Measurements from ENCODE around the gene HSF2BP. TPM values are rescaled to one million over a fixed set of nuclear protein-coding genes. Genes with fewer than 3 reads are reported as not detected.

HSF2BP gene
- polyA plus RNA-seq, 1 of the 3 experiments (the other 2 are of a cell fraction) = 1.1 TPM

GRCh38 chr21:43690346-43690745 lies 31.1 kb upstream of the HSF2BP start (continued):
- no peak for TF ChIP-seq USF1 (IDR thresholded peaks at IDR 0.05; ENCODE audit: borderline replicate concordance, low read depth)
- TF ChIP-seq NRF1 (IDR thresholded peaks at IDR 0.05; ENCODE audit: low read depth, low read length) = no peak
- no peak for TF ChIP-seq PBX3 (IDR thresholded peaks at IDR 0.05)
- TF ChIP-seq USF2 (IDR thresholded peaks at IDR 0.05; ENCODE audit: borderline replicate concordance, low read depth, low read length) = no peak

GRCh38 chr21:43689556-43690337 lies 30.5 kb upstream of the HSF2BP start:
- H3K9ac ChIP-seq = no peak overlapping the region
- no peak overlapping the region for H2AFZ ChIP-seq (ENCODE audit: low read depth)
- no peaks in the 10 kb centered on the region for H3F3A ChIP-seq (replicated peaks; ENCODE audit: insufficient read depth)
- no peak overlapping the region for H3K27ac ChIP-seq (ENCODE audit: low read depth in 2 of 2, low read length in 1 of 2)
- H3K9me3 ChIP-seq = no peaks in the 10 kb centered on the region
- H3K9me2 ChIP-seq = no peaks in the 10 kb centered on the region
- no peak overlapping the region for H3K4me3 ChIP-seq (ENCODE audit: low read depth in 2 of 2, low read length in 1 of 2)
- CTCF ChIA-PET = no interaction called here
- peaks cover 30 to 85% of the 10 kb centered on the region in 2 experiments for H3K36me3 ChIP-seq (replicated peaks in 1 of 2; ENCODE audit: control insufficient read depth in 1 of 2, insufficient read depth in 2 of 2, low read length in 1 of 2)
- H3K4me2 ChIP-seq = no peak overlapping the region
- no peaks in the 10 kb centered on the region for H3K4me1 ChIP-seq (ENCODE audit: control insufficient read depth in 1 of 2, insufficient read depth in 2 of 2, low read depth in 1 of 2, low read length in 1 of 2)
- DNase-seq = no peak
- TF ChIP-seq RCOR1 (IDR thresholded peaks at IDR 0.05; ENCODE audit: low read length) (no peak), POLR2AphosphoS5 (IDR thresholded peaks at IDR 0.05; ENCODE audit: low read depth, low read length) (no peak), IRF3 (IDR thresholded peaks at IDR 0.05; ENCODE audit: low read depth, low read length) (no peak), EP300 (IDR thresholded peaks at IDR 0.05; ENCODE audit: borderline replicate concordance in 1 of 2, low read depth in 1 of 2, low read length in 1 of 2) (no peak), FOXJ3 (CRISPR knock-in tag; IDR thresholded peaks at IDR 0.05) (no peak), MXI1 (IDR thresholded peaks at IDR 0.05; ENCODE audit: low read depth, low read length) (no peak), MEF2A (IDR thresholded peaks at IDR 0.05; ENCODE audit: borderline replicate concordance, low read depth) (no peak), JUND (IDR thresholded peaks at IDR 0.05) (no peak), GABPA (IDR thresholded peaks at IDR 0.05; ENCODE audit: low read depth) (no peak), RXRA (IDR thresholded peaks at IDR 0.05; ENCODE audit: borderline replicate concordance, low read depth) (no peak), NRF1 (IDR thresholded peaks at IDR 0.05; ENCODE audit: low read depth, low read length) (no peak), ZBTB33 (IDR thresholded peaks at IDR 0.05; ENCODE audit: borderline replicate concordance, low read depth) (no peak)
- WGBS (ENCODE audit: low lambda C conversion rate) = 95% methylated on average over 21 of the region's 32 CpGs
- H3K79me2 ChIP-seq (ENCODE audit: insufficient read depth) = no peaks in the 10 kb centered on the region
- POLR2A ChIA-PET = no interaction called here
- no peaks in the 10 kb centered on the region for H4K20me1 ChIP-seq (ENCODE audit: insufficient read depth)
- H3K27me3 ChIP-seq (ENCODE audit: insufficient read depth) = no peaks in the 10 kb centered on the region
